GM06990 (cell line): ENCODE data around the gene NPTN.
"Not testable (repeated sequence)": the region's sequence is repeated elsewhere in the genome, so short reads cannot be mapped to it uniquely, and the experiment has no call there.

ENCODE experiments used
- DNase-seq: peaks from one replicate; pipeline ENCODE4 v3.0.0-alpha.2; 2011; ENCODE audit not compliant: insufficient read length; ENCODE audit errors: extremely low read depth
- H3K27me3 ChIP-seq: replicated peaks from 2 replicates; pipeline ENCODE4 v1.6.0; 2011; ENCODE audit warnings: low read length; ENCODE audit not compliant: control insufficient read depth, insufficient read depth
- H3K36me3 ChIP-seq: 2 replicates; pipeline ENCODE4 v1.5.1; 2011; ENCODE audit warnings: low read length; ENCODE audit not compliant: control insufficient read depth, insufficient read depth
- H3K4me3 ChIP-seq: replicated peaks from 2 replicates; pipeline ENCODE4 v1.5.1; 2011; ENCODE audit warnings: low read depth, mild to moderate bottlenecking, control low read depth, low read length
- TF ChIP-seq, protein P1 (sequence below): IDR thresholded peaks from 2 replicates; pipeline ENCODE4 v1.5.1; 2011; ENCODE audit warnings: low read length, control low read depth, mild to moderate bottlenecking, inconsistent platforms; ENCODE audit not compliant: insufficient read depth, poor library complexity, severe bottlenecking

The NPTN gene

DNA sequence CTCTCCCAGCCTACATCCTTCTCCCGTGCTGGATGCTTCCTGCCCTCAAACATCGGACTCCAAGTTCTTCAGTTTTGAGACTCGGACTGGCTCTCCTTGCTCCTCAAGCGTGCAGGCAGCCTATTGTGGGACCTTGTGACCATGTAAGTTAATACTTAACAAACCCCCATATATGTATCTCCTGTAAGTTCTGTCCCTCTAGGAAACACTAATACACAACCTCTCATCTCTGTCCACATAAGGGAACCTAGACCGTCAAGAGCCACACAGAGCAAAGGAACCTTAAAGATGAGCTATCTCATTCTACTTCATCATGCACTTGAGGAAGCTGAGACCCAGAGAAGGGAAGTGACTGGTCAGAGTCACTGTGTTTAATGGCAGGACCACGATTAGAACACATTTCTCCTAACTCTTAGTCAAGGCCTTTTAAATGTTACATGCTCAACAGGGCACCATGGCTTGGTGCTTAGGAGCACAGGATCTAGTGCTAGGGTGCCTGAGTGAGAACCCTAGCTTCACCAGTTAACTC lies 50.3 kb downstream of the NPTN start:
- Histone ChIP-seq H3K36me3 (peaks cover 5% of the 10 kb centered on the region), H3K27me3 (no peaks in the 10 kb centered on the region), H3K4me3 (no peak overlapping the region)
- TF ChIP-seq, protein P1, sequence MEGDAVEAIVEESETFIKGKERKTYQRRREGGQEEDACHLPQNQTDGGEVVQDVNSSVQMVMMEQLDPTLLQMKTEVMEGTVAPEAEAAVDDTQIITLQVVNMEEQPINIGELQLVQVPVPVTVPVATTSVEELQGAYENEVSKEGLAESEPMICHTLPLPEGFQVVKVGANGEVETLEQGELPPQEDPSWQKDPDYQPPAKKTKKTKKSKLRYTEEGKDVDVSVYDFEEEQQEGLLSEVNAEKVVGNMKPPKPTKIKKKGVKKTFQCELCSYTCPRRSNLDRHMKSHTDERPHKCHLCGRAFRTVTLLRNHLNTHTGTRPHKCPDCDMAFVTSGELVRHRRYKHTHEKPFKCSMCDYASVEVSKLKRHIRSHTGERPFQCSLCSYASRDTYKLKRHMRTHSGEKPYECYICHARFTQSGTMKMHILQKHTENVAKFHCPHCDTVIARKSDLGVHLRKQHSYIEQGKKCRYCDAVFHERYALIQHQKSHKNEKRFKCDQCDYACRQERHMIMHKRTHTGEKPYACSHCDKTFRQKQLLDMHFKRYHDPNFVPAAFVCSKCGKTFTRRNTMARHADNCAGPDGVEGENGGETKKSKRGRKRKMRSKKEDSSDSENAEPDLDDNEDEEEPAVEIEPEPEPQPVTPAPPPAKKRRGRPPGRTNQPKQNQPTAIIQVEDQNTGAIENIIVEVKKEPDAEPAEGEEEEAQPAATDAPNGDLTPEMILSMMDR = no peak
- DNase-seq = no peak

DNA sequence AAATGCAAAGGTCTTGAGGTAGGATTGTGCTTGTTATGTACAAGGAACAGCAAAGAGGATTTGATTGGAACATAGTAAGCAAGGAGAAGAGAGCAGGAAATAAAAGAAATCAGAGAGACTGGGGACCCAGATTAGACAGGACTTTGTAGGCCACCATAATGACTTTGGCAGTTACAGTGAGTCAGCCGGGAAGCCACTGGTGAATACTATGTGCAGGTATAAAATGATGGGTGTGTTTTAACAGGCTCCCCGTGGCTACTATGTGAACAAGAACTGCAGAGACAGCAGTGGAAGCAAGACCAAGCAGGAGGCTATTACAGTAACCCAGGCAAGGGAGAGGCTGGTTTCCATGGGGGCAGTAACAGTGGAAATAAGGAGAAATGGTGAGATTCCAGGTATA lies 55.2 kb downstream of the NPTN start:
- TF ChIP-seq, protein P1 = no peak

DNA sequence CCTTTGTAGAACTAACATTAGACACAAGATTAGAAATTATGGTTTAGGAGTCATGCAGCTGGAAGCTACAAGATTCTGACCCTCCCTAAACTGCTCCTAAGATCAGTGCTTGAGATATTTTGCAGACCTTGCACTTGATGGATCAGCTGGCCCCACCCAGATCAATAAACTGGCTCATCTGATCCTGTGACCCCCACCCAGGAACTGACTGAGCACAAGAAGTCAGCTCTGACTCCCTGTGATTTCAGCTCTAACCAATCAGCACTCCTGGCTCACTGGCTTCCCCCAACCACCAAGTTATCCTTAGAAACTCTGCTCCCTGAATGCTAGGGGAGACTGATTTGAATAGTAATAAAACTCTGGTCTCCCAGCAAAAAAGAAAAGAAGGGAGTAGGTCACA lies 55.6 kb downstream of the NPTN start:
- peaks cover 13% of the 10 kb centered on the region for H3K36me3 ChIP-seq
- not testable (repeated sequence) for DNase-seq, H3K27me3 ChIP-seq, H3K4me3 ChIP-seq

More for the DNA sequence above, 55.2 kb downstream of the NPTN start:
- DNase-seq = no peak
- H3K27me3 ChIP-seq = no peaks in the 10 kb centered on the region
- no peak overlapping the region for H3K4me3 ChIP-seq
- peaks cover 13% of the 10 kb centered on the region for H3K36me3 ChIP-seq

DNA sequence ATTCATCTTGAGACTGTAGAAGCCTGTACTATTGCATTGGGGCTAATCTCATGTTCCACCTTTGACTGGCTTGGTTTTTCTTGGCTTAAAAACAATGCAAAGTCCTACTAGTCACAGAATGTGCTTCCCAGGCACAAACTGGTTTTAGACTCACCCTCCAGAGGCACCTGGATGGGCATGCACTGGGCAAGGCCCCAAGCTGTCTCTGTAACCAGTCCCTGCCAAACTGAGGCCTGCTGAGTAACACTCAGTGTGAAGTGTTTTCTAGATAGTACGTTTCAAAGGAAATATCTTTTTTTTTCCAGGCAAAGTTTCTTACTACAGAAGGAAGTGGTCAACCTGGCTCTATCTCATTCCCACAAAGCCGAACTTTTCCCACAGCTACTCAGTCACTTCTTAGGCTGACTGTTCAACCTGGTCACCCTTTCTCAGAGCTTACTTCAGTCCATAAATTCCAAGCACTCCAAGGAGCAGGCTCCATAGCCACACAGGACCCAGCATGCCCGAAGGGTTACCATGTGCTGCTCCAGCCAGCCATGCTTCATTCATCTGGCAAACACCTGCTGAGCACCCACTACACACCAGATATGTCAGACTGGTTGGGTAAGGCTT lies 57.4 kb downstream of the NPTN start:
- TF ChIP-seq, protein P1 = no peak
- Histone ChIP-seq H3K36me3 (peaks cover 18% of the 10 kb centered on the region), H3K27me3 (no peaks in the 10 kb centered on the region), H3K4me3 (no peak overlapping the region)
- DNase-seq = no peak

DNA sequence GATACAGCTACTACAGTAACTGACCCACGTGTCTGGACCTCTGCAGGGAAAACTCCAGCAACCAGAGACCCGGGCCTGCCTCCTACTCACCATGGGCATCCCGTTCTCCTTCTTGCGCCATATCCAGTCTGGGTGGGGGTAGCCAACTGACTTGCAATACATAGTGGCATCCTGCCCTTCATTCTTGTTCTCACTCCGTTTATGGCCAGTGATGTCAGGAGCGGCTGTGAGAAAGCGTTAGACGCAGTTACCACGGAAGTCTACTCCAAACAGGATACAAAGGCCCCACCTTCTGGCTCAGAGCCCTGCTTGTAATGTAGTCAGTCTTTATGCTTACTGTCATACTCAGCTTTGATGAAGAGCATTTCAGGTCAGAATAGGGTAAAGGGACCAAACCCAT lies 59.6 kb downstream of the NPTN start:
- no peaks in the 10 kb centered on the region for H3K27me3 ChIP-seq
- peaks cover 29% of the 10 kb centered on the region for H3K36me3 ChIP-seq
- no peak for DNase-seq
- TF ChIP-seq, protein P1 = no peak
- no peak overlapping the region for H3K4me3 ChIP-seq

DNA sequence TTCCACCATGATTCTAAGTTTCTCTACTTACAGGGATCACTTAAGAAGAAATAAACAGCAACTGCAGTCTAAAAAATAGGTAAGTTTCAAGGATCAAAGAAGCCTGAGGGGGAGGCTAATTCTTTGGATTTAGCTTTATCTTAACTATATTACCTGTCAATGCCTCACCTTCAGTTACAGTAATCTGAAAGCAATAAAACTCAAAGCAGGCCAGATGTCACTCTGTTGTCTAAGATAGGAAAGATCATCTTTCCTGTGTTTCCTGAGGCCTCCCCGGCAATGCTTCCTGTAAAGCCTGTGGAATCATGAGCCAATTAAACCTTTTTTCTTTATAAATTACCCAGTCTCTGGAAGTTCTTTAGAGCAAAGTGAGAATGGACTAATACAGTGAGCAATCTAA lies 60.2 kb downstream of the NPTN start:
- no peak for DNase-seq
- no peaks in the 10 kb centered on the region for H3K27me3 ChIP-seq
- no peak overlapping the region for H3K4me3 ChIP-seq
- peaks cover 29% of the 10 kb centered on the region for H3K36me3 ChIP-seq
- TF ChIP-seq, protein P1 = no peak
